ENCODE data around the gene PRM3.

Gene PRM3

DNA sequence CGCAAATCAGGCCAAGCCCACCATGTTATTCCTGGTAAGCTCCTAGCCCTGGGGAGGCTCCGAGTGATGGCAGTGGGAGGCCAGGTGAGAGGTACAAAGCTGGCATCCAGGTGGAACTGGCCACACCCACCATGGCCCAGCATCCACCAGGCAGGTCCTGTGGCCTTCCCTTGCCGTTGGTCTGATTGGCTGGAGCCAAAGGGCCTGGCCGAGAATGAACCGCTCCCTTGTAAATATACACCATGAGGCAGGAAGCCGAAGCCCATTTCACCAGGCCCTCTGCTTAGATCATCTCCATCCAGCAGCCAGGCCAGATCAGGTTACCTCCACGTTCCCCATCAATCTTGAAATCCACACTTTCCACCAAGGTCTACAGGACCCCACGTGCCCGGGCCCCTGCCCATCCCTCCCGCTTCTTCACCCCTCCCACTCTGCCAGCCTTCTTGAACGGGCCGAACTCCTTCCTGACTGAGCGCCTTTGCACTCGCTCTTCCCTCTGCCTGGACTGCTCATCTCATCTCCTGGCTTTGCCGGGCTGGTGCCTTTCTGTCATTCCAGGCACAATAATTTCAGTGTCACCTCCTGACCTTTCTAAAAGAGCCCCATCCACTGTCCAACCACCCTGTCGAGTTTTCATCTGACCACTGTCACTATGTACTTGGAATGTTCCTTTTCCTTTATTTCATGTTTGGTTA is 23.2 kb downstream of the PRM3 start:
- TF ChIP-seq EZH2 (IDR thresholded peaks at IDR 0.05; ENCODE audit: borderline replicate concordance, low read length): no peak
- no peak for TF ChIP-seq CTCF (IDR thresholded peaks at IDR 0.05; ENCODE audit: low read length)
- H3K9me2 ChIP-seq (ENCODE audit: low read depth, low read length): no peaks in the 10 kb centered on the region
- no peaks in the 10 kb centered on the region; the same call in 1 of the 2 replicates for H3F3A ChIP-seq (ENCODE audit: insufficient read depth, low read length)
- H3K9ac ChIP-seq (ENCODE audit: low read length): peak overlapping the region; percentile 21; the same call in 1 of the 2 replicates
- no peak overlapping the region for H2AFZ ChIP-seq (ENCODE audit: low read length)
- peaks cover 70% of the 10 kb centered on the region for H3K4me1 ChIP-seq (ENCODE audit: insufficient read depth, low read length, severe bottlenecking)
- no peaks in the 10 kb centered on the region for H3K9me3 ChIP-seq (ENCODE audit: low read length)
- no peaks in the 10 kb centered on the region for H3K27me3 ChIP-seq (ENCODE audit: insufficient read depth, low read length)
- peak overlapping the region; percentile 58 for H3K4me2 ChIP-seq (ENCODE audit: low read length)
- no peaks in the 10 kb centered on the region for H3K79me2 ChIP-seq (ENCODE audit: insufficient read depth, low read length)
- peaks cover 30% of the 10 kb centered on the region for H3K36me3 ChIP-seq (ENCODE audit: insufficient read depth, low read length)
- peak overlapping the region; percentile 17 for H3K27ac ChIP-seq (ENCODE audit: low read depth, low read length, poor library complexity, severe bottlenecking)
- H4K20me1 ChIP-seq (ENCODE audit: insufficient read depth, low read length): no peaks in the 10 kb centered on the region
- H3K4me3 ChIP-seq (ENCODE audit: low read depth, low read length, poor library complexity, severe bottlenecking): peak overlapping the region; percentile 47

DNA sequence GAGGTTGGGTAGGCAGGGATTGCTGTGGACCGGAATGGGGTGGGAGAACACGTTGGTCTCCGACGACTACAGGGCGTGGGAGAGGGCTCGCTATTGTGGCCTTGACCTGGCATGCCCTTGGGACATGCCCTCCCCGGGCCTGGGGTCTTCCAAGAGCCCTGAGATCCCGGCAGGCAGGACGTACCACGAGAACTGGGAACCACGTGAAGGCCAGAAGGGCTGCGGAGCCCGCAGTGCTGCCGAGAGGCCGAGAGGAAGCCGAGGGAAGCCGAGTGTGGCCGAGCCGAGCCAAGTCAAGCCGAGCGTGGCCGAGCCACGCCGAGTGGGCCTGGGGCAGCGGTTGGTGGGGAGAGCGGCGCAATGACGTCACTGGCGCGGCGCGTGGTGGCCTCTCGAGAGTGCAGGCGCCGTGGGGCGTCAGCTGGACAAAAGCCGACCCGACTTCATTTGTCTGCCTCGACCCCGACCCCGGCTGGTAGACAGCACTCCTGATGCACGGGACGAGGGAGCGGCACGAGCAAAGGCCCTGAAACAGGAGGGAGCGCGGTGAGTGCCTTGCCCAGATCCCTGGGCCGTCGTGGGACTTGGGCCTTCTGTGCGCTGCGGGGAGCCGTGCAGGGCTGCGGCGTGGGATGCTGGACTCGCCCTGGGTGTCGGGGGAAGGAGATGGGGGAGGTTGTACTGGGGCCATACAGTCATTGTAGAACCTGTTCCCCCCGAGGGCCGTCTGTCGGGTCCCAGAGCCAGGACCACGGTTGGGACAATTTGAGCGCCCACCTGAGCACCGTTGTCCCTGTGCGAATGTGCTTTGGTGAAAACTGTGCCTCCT is 24.0 kb downstream of the PRM3 start:
- peaks cover 23% of the 10 kb centered on the region for H3K36me3 ChIP-seq (ENCODE audit: insufficient read depth, low read length)
- no peaks in the 10 kb centered on the region; the same call in 1 of the 2 replicates for H3F3A ChIP-seq (ENCODE audit: insufficient read depth, low read length)
- no peaks in the 10 kb centered on the region for H4K20me1 ChIP-seq (ENCODE audit: insufficient read depth, low read length)
- no peak overlapping the region for H2AFZ ChIP-seq (ENCODE audit: low read length)
- no peaks in the 10 kb centered on the region for H3K79me2 ChIP-seq (ENCODE audit: insufficient read depth, low read length)
- peaks cover 62% of the 10 kb centered on the region for H3K4me1 ChIP-seq (ENCODE audit: insufficient read depth, low read length, severe bottlenecking)
- peak overlapping the region; percentile 58 for H3K4me2 ChIP-seq (ENCODE audit: low read length)
- H3K27me3 ChIP-seq (ENCODE audit: insufficient read depth, low read length): no peaks in the 10 kb centered on the region
- peak overlapping the region; percentile 47 for H3K4me3 ChIP-seq (ENCODE audit: low read depth, low read length, poor library complexity, severe bottlenecking)
- TF ChIP-seq CTCF (IDR thresholded peaks at IDR 0.05; ENCODE audit: low read length): no peak
- no peak for TF ChIP-seq EZH2 (IDR thresholded peaks at IDR 0.05; ENCODE audit: borderline replicate concordance, low read length)
- peak overlapping the region; percentile 32; the same call in 1 of the 2 replicates for H3K9ac ChIP-seq (ENCODE audit: low read length)
- no peak overlapping the region for H3K27ac ChIP-seq (ENCODE audit: low read depth, low read length, poor library complexity, severe bottlenecking)
- no peaks in the 10 kb centered on the region for H3K9me2 ChIP-seq (ENCODE audit: low read depth, low read length)
- H3K9me3 ChIP-seq (ENCODE audit: low read length): no peaks in the 10 kb centered on the region

DNA sequence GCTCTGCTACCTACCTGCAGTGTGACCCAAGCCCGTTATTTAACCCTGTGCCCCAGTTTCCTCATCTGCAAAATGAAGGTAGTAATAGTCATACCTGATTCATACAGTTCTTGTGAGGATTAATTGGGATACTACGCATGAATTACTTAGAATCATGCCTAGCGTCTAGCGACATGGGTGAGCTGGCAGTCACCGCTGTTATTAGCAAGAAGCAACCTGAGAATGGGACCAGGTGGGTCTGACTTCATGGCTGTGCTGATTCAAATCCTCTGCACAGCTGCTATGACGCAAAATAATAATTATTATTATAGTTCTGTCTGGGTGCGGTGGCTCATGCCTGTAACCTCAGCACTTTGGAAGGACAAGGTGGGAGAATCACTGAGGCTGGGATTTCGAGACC is 25.3 kb downstream of the PRM3 start:
- no peaks in the 10 kb centered on the region for H3K9me2 ChIP-seq (ENCODE audit: low read depth, low read length)
- peaks cover 15% of the 10 kb centered on the region for H3K36me3 ChIP-seq (ENCODE audit: insufficient read depth, low read length)
- no peak overlapping the region for H3K27ac ChIP-seq (ENCODE audit: low read depth, low read length, poor library complexity, severe bottlenecking)
- no peak overlapping the region; the same call in 1 of the 2 replicates for H3K4me2 ChIP-seq (ENCODE audit: low read length)
- H3K27me3 ChIP-seq (ENCODE audit: insufficient read depth, low read length): no peaks in the 10 kb centered on the region
- no peak overlapping the region for H3K9ac ChIP-seq (ENCODE audit: low read length)
- H3K4me3 ChIP-seq (ENCODE audit: low read depth, low read length, poor library complexity, severe bottlenecking): no peak overlapping the region
- TF ChIP-seq EZH2 (IDR thresholded peaks at IDR 0.05; ENCODE audit: borderline replicate concordance, low read length) (no peak), CTCF (IDR thresholded peaks at IDR 0.05; ENCODE audit: low read length) (no peak)
- no peaks in the 10 kb centered on the region for H4K20me1 ChIP-seq (ENCODE audit: insufficient read depth, low read length)
- no peaks in the 10 kb centered on the region for H3K9me3 ChIP-seq (ENCODE audit: low read length)
- peaks cover 49% of the 10 kb centered on the region for H3K4me1 ChIP-seq (ENCODE audit: insufficient read depth, low read length, severe bottlenecking)
- no peaks in the 10 kb centered on the region; the same call in 1 of the 2 replicates for H3F3A ChIP-seq (ENCODE audit: insufficient read depth, low read length)
- H3K79me2 ChIP-seq (ENCODE audit: insufficient read depth, low read length): no peaks in the 10 kb centered on the region
- H2AFZ ChIP-seq (ENCODE audit: low read length): no peak overlapping the region
